HG03103 (cell line): Measurements from ENCODE around the gene AGTRAP.

ENCODE experiments used
- ATAC-seq: cut with Tn5 transposase; IDR thresholded peaks from one replicate; pipeline ENCODE4 v1.9.1; 2021; ENCODE audit warnings: low read depth; ENCODE audit not compliant: unreplicated experiment

Gene AGTRAP

DNA sequence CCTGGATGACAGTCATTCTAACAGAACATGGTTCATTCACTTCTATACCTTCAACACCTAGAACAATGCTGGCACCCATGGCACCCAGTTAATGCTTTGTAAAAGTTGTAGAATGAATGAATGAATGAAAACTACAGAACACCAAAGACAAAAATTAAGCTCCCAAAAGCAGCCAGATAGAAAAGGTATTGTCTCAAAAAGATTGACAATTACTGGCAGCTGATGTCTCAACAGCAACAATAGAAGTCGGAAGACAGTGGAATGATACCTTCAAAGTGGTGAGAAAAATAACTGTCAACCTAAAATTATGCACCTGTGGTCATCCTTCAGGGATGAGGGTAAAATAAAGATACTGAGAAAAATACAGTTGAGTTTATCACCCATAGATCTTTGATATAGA, 21.1 kb downstream of the AGTRAP start:
- no peak for ATAC-seq

DNA sequence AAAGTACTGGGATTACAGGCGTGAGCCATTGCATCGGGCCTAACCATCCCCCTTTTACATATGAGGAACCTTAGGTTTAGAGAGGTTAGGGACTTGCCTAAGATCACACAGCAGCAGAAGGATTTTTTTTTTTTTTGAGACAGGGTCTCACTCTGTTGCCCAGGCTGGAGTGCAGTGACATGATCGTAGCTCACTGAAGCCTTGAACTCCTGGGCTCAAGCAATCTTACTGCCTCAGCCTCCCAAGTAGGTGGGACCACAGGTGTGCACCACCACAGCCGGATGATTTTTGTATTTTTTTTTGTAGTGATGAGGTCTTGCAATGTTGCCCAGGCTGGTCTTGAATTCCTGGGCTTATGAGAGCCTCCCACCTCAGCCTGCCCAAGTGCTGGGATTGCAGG, 23.9 kb downstream of the AGTRAP start:
- no peak for ATAC-seq

- ATAC-seq: no peak
Measured at GRCh38 chr1:11761285-11761684, 25.3 kb downstream of the AGTRAP start.

GRCh38 chr1:11761988-11762406, 26.1 kb downstream of the AGTRAP start, which contains the start of gene C1orf167:
Gene C1orf167, plus strand, starts transcription at chr1:11762193. Its CDS starts 2,208 bp downstream, at chr1:11764401.
- ATAC-seq: no peak

- ATAC-seq: no peak
Measured at GRCh38 chr1:11764115-11764514, 28.2 kb downstream of the AGTRAP start.

- no peak for ATAC-seq
Measured at GRCh38 chr1:11764519-11764918, 28.6 kb downstream of the AGTRAP start.

DNA sequence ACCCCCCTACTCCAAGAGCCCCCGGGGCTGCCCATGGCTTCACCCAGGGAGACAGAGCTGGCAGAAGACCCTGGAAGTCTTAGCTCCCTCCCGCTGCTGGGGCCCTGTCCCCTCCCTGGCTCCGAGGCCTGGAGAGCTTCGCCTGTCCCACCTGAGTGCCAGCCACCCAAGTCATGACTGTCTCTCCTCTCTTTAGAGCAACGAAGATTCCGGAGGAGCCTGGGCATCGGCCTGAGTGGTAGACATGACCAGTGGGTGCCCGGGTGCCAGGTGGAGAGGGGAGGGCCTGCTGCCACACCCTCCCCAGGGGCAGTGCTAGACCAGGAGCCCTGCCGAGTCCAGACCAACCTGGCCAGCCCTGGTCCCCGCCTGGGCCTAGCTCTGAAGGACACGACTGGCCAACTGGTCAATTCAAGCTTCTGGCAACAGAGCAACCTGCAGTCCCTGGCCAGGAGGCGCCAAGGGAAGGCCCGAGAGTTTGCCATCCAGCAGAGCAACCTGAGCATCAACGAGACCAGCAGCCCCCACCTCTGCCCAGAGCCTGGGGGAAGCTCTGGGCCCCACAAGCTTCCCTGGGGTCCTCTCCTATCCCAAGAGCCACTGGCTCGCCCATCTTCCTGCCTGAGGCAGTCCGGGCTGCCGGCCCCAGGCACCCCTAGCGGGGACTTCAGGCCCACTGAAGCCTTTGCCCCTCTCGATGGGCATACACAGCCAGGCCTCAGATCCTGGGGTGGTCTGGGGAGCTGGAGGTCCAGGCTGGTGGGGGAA, 29.9 kb downstream of the AGTRAP start:
- ATAC-seq: no peak

GRCh38 chr1:11766429-11766776, 30.5 kb downstream of the AGTRAP start:
- no peak for ATAC-seq

- no peak for ATAC-seq
Measured at GRCh38 chr1:11767922-11768704, 32.2 kb downstream of the AGTRAP start.

- ATAC-seq: no peak
Measured at GRCh38 chr1:11768821-11769220, 32.9 kb downstream of the AGTRAP start.

DNA sequence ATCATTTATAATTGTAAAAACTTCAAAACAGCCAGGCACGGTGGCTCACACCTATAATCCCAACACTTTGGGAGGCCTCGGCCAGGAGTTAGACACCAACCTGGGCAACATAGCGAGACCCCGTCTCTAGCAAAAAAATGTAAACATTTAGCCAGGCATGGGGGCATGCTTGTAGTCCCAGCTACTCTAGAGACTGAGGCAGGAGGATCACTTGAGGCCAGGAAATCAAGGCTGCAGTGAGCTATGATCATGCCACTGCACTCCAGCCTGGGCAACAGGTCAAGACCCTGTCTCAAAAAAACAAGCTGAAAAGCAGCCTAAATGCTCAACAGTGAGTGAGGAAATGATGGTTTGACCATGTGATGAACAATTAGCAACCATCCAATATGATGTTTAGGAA, 33.3 kb downstream of the AGTRAP start:
- ATAC-seq: no peak

- no peak for ATAC-seq
Measured at GRCh38 chr1:11770011-11770410, 34.1 kb downstream of the AGTRAP start.

GRCh38 chr1:11771481-11772043, 35.6 kb downstream of the AGTRAP start:
- no peak for ATAC-seq

DNA sequence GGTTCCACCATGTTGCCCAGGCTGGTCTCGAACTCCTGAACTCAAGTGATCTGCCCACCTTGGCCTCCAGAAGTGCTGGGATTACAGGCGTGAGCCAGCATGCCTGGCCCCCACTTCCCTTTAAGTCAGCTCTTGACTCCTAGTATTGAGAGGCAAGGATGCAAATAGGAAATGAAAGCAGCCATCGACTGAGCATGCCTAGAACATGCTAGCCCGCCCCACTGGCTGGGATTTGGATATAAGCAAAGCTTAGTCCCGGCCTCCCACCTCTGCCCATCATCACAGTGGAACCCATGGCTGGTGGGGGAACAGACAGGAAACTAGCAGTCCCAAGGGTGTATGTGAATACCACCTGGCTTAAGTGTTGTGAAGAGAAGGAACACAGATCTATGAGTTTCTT, 36.5 kb downstream of the AGTRAP start:
- ATAC-seq: no peak

DNA sequence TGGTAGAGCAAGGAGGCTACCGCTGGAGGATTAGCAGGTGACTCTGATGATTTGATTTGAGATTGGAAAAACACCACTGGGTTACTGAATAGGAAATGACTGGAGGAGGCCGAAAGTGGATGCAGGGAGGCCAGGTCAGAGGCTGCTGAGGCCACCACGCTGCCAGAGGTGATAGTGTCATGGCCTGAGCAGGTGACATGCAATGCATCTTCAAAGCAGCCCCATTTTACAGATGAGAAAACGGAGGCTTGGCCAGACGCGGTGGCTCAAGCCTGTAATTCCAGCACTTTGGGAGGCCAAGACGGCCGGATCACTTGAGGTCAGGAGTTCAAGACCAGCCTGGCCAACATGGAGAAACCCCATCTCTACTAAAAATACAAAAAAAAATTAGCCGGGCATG, 38.8 kb downstream of the AGTRAP start:
- ATAC-seq: no peak

DNA sequence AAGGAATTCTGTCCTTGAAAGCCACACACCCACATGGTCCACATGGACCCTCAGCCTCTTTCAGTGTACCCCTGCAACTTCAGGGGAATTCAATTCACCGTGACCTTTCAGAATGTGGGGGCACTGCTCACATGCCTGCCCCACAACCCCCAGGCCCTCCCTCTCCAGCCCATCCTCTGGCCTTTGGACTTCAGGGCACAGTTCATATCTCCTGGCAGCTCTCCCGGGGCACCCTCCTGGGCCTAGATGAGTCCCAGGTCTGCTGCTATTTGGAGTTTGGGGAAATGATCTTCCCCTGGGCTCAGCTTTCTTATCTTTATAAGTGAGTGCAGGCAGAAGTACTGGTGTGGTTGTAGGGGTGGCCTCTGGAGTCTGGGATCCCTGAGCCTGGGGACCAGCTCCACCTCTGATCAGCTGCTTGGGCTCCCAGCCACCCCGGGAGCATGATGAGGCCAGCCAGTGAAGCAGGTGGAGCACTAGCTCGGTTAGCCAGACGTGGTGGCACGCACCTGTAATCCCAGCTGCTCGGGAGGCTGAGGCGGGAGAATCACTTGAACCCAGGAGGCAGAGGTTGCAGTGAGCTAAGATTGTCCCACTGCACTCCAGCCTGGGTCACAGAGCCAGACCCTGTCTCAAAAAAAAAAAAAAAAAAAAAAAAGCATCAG, 41.9 kb downstream of the AGTRAP start:
- no peak for ATAC-seq

DNA sequence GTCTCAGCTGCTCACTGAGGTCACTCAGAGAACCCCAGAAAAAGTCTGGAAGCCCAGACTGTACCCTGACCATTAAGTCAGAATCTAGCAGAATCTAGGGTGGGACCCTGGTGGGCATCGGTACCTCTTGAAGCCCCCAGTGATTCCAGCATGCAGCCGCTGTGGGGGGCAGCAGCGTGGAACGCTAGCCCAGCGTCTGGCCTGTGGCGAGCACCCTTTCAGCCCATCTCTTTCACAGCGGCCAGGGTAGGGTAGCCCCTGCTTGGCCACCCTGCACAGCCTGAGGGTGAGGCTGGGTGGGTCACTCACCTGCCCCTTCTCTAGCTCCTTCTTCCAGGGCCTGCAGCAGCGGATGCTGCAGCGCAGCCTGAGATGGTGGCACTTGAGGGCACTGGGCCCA, 42.4 kb downstream of the AGTRAP start:
- no peak for ATAC-seq

DNA sequence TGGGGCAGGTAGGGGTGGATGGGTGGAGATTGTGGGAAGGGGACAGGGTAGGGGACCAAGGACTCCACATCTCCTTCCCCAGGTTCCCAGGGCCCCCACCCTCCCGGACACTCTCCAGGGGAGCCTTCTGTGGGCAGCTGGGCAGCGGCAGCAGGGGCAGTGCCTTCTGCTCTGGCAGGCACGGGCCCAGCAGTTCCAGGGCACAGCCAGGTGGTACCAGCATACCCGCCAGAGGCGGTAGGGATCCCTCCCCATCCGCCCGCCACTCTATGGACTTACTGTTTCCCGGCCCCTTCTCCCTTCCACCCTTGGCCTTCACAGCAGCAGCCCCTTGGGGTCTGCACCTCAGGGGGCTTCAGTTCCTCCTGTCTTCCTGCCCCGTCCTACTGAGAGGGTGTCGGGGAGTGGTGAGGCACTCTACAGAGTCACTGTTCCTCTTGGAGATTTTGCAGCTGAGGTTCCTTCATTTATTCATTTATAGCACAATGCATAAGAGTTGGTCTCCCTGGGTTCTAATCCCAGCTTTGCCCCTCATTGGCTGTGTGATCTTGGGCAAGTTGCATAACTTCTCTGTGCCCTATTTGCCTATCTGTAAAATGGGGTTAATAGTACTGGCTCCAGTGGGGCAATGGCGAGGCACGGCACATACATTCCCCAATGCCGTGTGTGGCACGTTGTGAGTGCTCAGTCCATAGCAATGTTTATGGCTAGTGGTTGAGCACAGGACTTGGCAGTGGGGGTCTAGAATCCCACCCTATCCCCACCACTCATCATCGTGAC, 43.1 kb downstream of the AGTRAP start:
- ATAC-seq: no peak

DNA sequence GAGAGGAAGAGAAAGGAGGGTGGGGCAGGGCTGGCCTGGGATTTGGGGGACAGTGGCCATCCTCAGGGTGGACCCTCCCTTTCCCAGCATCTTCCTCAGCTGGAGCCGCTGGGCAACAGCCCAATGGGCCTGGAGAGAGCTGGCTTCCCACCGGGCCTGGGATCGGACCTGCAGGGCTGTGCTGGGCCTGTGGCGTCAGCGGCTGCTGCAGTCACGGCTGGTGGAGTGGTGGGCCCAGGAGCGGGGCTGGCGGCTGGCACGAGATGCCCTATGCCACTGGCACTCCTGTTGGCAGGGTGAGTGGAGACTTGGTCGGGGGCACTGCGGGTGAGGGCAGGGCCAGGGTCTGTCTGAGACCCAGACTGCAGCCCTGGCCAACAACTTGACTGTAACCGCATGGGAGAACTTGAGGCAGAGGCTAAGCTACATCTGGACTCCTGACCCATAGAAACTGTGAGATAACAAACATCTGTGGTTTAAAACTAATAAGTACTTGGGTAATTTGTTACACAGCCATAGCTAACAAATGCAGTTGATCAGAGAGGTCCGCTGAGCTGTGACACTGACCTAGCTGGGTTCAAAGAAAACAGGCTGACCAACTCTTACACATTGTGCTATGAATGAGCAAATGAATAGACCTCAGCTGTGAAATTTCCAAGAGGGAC, 43.9 kb downstream of the AGTRAP start:
- ATAC-seq: no peak
